ENCODE data around the gene CLDN3.
"Not testable (repeated sequence)": the region's sequence is repeated elsewhere in the genome, so short reads cannot be mapped to it uniquely, and the experiment has no call there.

The CLDN3 gene

DNA sequence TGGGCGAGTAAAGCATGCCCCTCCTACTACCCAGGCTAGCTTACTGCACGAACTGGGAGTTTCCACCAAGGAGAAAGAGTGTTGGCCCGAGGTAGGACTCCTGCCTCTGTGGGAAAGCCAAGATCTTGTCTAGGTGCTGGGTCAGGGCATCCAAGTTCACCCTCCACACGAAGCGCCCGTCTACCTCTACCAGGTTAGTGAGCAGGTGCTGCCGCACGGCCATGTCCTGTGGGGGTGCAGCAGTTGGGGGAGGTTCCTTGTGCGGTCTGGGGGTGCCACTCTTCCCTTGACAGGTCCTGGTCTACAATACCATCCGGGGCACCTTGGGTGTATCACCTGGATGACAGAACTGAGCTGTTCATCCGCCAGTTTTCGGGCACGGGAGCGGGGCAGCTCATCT, 33.2 kb downstream of the CLDN3 start:
- DNase-seq (ENCODE audit: low read depth), result no peak

- no peak for DNase-seq (ENCODE audit: low read depth)
These were observed 34.6 kb downstream of the CLDN3 start for GRCh38 chr7:73735528-73735905.

DNA sequence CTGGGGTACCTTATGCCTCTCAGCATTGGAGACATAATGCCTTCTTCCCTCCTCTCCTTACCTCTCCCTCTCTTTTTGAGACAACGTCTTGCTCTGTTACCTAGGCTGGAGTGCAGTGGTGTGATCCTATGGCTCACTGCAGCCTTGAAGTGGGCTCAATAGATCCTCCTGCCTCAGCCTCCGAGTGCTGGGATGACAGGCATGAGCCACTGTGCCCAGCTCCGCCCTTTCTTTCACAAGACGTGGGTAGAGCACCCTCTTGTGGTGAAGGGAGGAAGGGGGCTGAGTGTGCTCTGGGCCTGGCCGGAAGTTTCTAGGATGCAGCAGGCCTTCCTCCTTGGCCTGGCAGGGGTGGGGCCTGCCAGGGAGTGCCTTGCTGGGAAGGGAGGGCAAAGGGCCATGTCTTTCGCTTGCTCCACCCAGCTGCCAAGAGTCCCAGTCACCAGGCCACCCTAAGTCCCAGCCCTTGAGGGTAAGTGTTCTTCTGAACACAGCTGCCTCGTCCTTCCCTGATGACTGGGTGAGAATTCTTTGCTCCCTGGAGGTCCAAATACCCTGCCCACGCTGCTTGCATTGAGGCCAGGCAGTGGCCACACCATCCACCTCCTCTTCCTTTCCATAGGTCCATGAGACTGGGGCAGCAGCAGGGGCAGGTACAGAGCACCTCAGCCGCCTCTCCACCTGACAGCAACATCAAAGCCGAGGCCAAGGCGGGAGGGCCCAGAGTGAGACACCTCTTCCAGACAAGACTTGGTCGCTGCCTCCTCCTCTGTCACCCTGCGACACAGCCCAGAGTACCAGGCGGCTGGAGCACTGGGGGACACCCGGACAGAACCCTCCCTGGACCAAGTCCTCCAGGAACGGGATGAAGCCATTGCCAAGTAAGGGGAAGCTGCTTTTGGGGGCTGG, 35.2 kb downstream of the CLDN3 start:
- no peak for DNase-seq (ENCODE audit: low read depth)

DNA sequence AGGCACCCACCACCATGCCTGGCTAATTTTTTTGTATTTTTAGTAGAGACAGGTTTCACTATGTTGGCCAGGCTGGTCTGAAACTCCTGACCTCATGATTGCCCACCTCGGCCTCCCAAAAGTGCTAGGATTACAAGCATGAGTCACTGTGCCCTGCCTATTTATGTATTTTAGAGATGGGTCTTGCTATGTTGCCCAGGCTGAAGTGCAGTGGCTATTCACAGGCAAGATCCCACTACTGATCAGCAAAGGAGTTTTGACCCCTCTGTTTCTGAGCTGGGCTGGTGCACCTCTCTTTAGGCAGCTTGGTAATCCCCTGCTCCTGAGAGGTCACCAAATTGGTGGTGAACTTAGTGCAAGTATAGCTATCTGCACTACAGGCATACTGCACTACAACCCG, 37.7 kb downstream of the CLDN3 start:
- no peak for DNase-seq (ENCODE audit: low read depth)

DNA sequence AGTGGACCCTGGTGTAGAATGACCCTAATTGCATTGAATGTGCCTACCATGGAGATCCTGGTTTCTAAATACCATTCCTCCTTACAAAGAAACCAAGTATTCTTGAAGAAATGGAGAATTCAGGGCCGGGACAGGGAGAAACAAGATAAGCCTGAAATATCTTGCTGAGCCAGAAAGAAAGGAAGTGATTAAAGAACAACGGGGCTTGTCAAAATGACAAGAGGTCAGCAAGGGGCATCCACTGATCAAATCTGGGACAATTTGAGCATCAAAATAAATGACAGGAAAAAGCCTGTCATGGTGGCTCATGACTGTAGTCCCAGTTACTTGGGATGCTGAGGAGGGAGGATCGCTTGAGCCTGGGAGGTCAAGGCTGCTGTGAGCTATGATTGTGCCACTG, 39.6 kb downstream of the CLDN3 start:
- DNase-seq (ENCODE audit: low read depth), result no peak

DNA sequence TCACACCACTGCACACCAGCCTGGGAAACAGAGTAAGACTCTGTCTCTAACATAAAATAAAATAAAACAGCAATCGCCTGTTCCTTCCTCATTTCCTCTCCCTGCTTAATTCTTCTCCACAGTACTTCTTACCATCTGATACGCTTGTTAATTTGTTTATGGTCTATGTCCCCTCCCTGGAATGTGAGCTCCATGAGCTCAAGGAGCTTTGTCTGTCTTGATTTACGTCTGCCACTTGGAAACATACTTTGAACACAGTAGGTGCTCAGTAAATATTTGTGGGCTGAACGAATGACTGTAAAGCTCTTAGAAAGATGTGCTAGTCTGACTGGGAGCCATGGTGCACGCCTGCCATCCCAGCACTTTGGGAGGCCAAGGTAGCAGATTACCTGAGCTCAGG, 41.5 kb downstream of the CLDN3 start:
- DNase-seq (ENCODE audit: low read depth), result no peak

DNA sequence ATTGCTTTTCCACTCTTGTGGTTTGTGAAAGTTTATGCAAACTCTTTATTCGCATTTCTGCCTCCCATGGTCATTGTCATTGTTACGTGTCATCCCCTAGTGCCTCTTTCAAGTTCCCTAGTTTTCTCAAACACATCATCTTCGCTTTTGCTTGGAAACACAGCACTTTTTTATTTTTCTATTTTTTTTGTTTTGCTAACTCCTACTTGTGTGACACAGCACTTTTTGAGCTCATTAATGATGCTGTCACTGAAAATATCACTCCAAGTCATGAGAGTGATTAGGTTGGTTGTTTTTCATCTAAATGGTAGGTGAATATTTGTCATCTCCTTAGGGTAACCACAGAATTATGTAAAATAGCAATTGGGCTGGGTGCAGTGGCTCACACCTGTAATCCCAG, 42.1 kb downstream of the CLDN3 start:
- no peak for DNase-seq (ENCODE audit: low read depth)

DNA sequence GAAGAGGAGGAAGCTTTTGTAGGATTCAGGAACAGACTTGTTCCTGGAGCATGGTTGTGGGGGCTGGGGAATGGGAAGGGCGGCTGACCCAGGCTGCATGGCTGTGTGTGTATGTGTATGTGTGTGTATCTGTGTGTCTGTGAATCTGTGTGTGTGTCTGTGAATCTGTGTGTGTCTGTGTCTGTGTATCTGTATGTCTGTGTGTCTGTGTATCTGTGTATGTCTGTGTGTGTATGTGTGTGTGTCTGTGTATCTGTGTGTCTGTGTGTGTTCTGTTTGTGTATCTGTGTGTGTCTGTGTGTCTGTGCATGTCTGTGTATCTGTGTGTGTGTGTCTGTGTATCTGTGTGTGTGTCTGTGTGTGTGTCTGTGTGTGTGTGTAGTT, 44.0 kb downstream of the CLDN3 start:
- no peak for DNase-seq (ENCODE audit: low read depth)

DNA sequence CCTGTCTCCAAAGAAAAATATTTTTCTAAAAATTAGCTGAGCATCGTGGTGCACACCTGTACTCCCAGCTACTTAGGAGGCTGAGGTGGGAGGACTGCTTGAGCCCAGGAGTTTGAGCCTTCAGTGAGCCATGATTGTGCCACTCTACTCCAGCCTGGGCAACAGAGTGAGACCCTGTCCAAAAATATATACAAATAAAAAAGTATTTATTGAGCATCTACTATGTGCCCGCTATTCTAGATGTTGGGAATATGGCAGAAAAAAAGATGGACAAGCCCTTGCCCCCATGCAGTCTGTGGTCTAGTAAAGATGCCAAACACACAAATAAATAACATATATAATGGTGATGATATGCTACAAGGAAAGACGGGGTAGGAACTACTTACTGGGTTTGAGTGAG, 46.3 kb downstream of the CLDN3 start:
- no peak for DNase-seq (ENCODE audit: low read depth)

- DNase-seq (ENCODE audit: low read depth), result no peak
These were observed 47.3 kb downstream of the CLDN3 start for GRCh38 chr7:73722785-73723184.

GRCh38 chr7:73722182-73722581, 47.9 kb downstream of the CLDN3 start:
- DNase-seq (ENCODE audit: low read depth), result not testable (repeated sequence)

DNA sequence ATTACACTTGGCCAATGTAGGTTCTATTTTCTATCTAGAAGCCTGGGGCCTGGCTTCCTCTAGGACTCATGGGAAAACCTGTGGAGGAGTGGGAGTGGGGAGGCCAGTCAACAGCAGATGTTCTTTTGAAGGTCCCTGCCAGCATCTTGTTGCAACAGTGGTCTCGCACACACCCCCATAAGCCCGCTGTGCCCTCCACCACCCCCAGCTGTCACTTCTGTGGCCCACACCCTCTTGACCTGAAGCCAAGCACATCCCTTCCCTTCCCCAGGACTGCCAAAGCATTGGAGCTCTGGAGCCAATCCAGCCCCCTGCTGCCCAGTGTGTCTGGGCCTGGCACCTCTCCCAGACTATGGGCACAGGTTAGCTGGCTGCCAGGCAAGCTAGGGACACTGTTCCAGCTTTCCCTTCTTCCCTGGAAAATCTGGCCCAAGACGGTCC, 48.7 kb downstream of the CLDN3 start:
- no peak for DNase-seq (ENCODE audit: low read depth)

DNA sequence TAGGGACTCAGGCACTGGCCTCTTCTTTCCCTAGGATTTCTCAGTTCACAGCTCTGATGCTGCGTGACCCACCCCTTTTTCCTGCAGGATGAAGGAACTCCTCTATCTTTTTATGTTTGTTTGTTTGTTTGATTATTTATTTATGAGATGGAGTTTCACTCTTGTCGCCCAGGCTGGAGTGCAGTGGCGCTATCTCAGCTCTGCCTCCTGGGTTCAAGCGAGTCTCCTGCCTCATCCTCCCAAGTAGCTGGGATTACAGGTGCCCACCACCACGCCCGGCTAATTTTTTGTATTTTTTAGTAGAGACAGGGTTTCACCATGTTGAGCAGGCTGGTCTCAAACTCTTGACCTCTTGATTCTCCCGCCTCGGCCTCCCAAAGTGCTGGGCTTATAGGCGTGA, 49.6 kb downstream of the CLDN3 start:
- not testable (repeated sequence) for DNase-seq (ENCODE audit: low read depth)

DNA sequence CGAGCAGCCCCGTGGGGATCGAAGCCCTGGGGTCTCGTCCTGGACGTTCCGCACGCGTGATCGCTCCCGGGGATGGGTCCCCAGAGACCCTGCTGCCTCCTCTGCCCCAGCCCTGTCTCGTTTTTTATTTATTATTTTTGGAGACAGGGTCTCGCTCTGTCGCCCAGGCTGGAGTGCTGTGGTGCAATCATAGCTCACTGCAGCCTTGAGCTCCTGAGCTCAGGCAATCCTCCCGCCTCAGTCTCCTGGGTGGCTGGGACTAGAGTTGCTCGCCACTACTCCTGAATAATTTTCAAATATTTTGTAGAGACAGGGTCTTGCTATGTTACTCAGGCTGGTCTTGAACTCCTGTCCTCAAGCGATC, 50.3 kb downstream of the CLDN3 start:
- DNase-seq (ENCODE audit: low read depth), result no peak

Measured in GM04503 (cell line).